HCT116 (cell line): ENCODE results near the gene CRMP1. TPM values are rescaled to one million over a fixed set of nuclear protein-coding genes. Genes with fewer than 3 reads are reported as not detected.
A peak's percentile ranks its signal among the peaks of the same experiment; 100 is the strongest.

Experiments
- ATAC-seq: fragments of 200-7000 bp; cut with Tn5 transposase; 2 replicates; pipeline ENCODE4 v1.9.1; 2020; ENCODE audit warnings: mild to moderate bottlenecking, moderate library complexity
- BruUV-seq: library from RNA; stranded (reverse); fragments of 400-500 nt; replicated peaks from 2 replicates; lab custom pipeline; 2021; lab: Mats Ljungman, UMichigan
- CTCF ChIA-PET: fragments of 300-600 bp; sonication (Branson Sonifier 250); formaldehyde crosslinking; loops from one replicate; lab custom pipeline; 2021; ENCODE audit warnings: antibody characterized with exemption; lab: Charles Lee
- POLR2A ChIA-PET: fragments of 300-600, 350-600 bp; sonication (Branson Sonifier 250); formaldehyde crosslinking; loops from one replicate; lab custom pipeline; 2021; ENCODE audit warnings: antibody characterized with exemption; lab: Charles Lee
- RAD21 ChIA-PET, 2 experiments: fragments of 300-600 bp; sonication (Branson Sonifier 250); formaldehyde crosslinking; loops; one replicate each; lab custom pipeline; 2023; ENCODE audit warnings: low total read pairs in 2 of 2; ENCODE audit not compliant: uncharacterized antibody in 2 of 2, unreplicated experiment in 2 of 2, low non-redundant PET in 1 of 2; lab: Charles Lee
- DNase-seq: peaks from one replicate; pipeline ENCODE4 v3.0.0-alpha.2; 2010; ENCODE audit warnings: low read depth, low spot score
- H2AFZ ChIP-seq: fragments of 200-600 bp; shearing (Covaris generic), sonication (generic); 2 replicates; pipeline ENCODE4 v1.6.1; 2017; ENCODE audit warnings: low read depth, mixed run types, mixed read lengths, antibody characterized with exemption, low read length; ENCODE audit not compliant: poor library complexity, severe bottlenecking
- H3K27ac ChIP-seq: 2 replicates; pipeline ENCODE4 v1.5.1; 2012; ENCODE audit warnings: low read depth, low read length
- H3K27me3 ChIP-seq: fragments of 200-600 bp; sonication (generic); 2 replicates; pipeline ENCODE4 v1.6.1; 2016; ENCODE audit warnings: mixed run types, low read length, mixed read lengths; ENCODE audit not compliant: insufficient read depth
- H3K36me3 ChIP-seq, 2 experiments: fragments of 200-500 bp in 1 of 2; fragments of 200-600 bp in 1 of 2; sonication (Bioruptor generic) in 1 of 2; sonication (generic) in 1 of 2; 2 replicates each; pipeline versions ENCODE4 v1.5.1 to v1.6.1; 2014 to 2016; ENCODE audit warnings: low read length in 2 of 2, inconsistent platforms in 1 of 2, mixed read lengths in 1 of 2, mixed run types in 1 of 2; ENCODE audit not compliant: insufficient read depth in 2 of 2, control insufficient read depth in 1 of 2
- H3K4me1 ChIP-seq, 2 experiments: fragments of 200-600 bp in 1 of 2; sonication (generic) in 1 of 2; 2 replicates each; pipeline versions ENCODE4 v1.5.1 to v1.6.1; 2012 to 2017; ENCODE audit warnings: low read length in 2 of 2, inconsistent platforms in 1 of 2, mild to moderate bottlenecking in 1 of 2, mixed read lengths in 1 of 2, mixed run types in 1 of 2, moderate library complexity in 1 of 2; ENCODE audit not compliant: insufficient read depth in 2 of 2, control insufficient read depth in 1 of 2
- H3K4me2 ChIP-seq: fragments of 200-600 bp; sonication (generic); 2 replicates; pipeline ENCODE4 v1.6.1; 2017; ENCODE audit warnings: mixed run types, low read length, mixed read lengths
- H3K4me3 ChIP-seq, 2 experiments: fragments of 200-600 bp in 1 of 2; sonication (generic) in 1 of 2; replicated peaks in 1 of 2; 2 replicates each; pipeline ENCODE4 v1.5.1; 2011 to 2016; ENCODE audit warnings: low read length in 2 of 2, control low read depth in 1 of 2, low read depth in 1 of 2, mild to moderate bottlenecking in 1 of 2, mixed read lengths in 1 of 2, mixed run types in 1 of 2
- H3K79me2 ChIP-seq: fragments of 200-600 bp; sonication (generic); 2 replicates; pipeline ENCODE4 v1.6.1; 2017; ENCODE audit warnings: mild to moderate bottlenecking, mixed run types, low read length, moderate library complexity, mixed read lengths; ENCODE audit not compliant: insufficient read depth
- H3K9ac ChIP-seq: fragments of 200-600 bp; sonication (generic); 2 replicates; pipeline ENCODE4 v1.6.1; 2016; ENCODE audit warnings: low read length, mixed read lengths
- H3K9me2 ChIP-seq: fragments of 200-600 bp; sonication (generic), shearing (Covaris generic); 2 replicates; pipeline ENCODE4 v1.6.1; 2017; ENCODE audit warnings: mixed run types, mild to moderate bottlenecking, moderate library complexity; ENCODE audit not compliant: insufficient read depth
- H3K9me3 ChIP-seq, 2 experiments: fragments of 200-500 bp in 1 of 2; fragments of 200-600 bp in 1 of 2; sonication (Bioruptor generic) in 1 of 2; sonication (generic) in 1 of 2; 2 replicates each; pipeline ENCODE4 v1.6.1; 2014 to 2017; ENCODE audit warnings: low read length in 2 of 2, mixed read lengths in 2 of 2, inconsistent platforms in 1 of 2, low read depth in 1 of 2, mild to moderate bottlenecking in 1 of 2, mixed run types in 1 of 2, moderate library complexity in 1 of 2; ENCODE audit not compliant: control insufficient read depth in 1 of 2, insufficient read depth in 1 of 2
- H4K20me1 ChIP-seq: fragments of 200-600 bp; sonication (generic), shearing (Covaris generic); 2 replicates; pipeline ENCODE4 v1.6.1; 2017; ENCODE audit warnings: mixed run types, mild to moderate bottlenecking, moderate library complexity; ENCODE audit not compliant: insufficient read depth
- ATF3 ChIP-seq: IDR thresholded peaks from 2 replicates; pipeline ENCODE4 v1.6.1; 2012
- CEBPB ChIP-seq: IDR thresholded peaks from 2 replicates; pipeline ENCODE4 v1.6.1; 2012; ENCODE audit warnings: low read depth
- JUND ChIP-seq: IDR thresholded peaks from 2 replicates; pipeline ENCODE4 v1.6.1; 2012
- REST ChIP-seq: IDR thresholded peaks from 2 replicates; pipeline ENCODE4 v1.6.1; 2012; ENCODE audit warnings: low read depth
- ZFX ChIP-seq: fragments of 450-650 bp; IDR thresholded peaks from 2 replicates; pipeline ENCODE4 v1.6.1; 2017
- intact Hi-C: fragments of 100-400 bp; cut with micrococcal nuclease; formaldehyde crosslinking; loops from 2 replicates; pipeline ENCODE4 v1.10.0; 2022
- total RNA-seq: library from RNA; stranded (reverse); gene quantifications from one replicate; pipeline ENCODE4 v1.2.1, GENCODE V29; 2021; ENCODE audit not compliant: unreplicated experiment

Gene CRMP1
- total RNA-seq, 1 experiment from 2014 or later, result not detected

GRCh38 chr4:5793514-5793913 lies 99.4 kb downstream of the CRMP1 start:
- peaks cover 12% of the 10 kb centered on the region for H3K27me3 ChIP-seq
- intact Hi-C loops, result no loop called here
- H3K9ac ChIP-seq, result no peak overlapping the region
- ChIA-PET RAD21 (no interaction called here), CTCF (no interaction called here), POLR2A (no interaction called here)
- no peaks in the 10 kb centered on the region for H3K79me2 ChIP-seq
- no peaks in the 10 kb centered on the region for H3K4me1 ChIP-seq
- ATAC-seq (no peak), DNase-seq (no peak)
- no peaks in the 10 kb centered on the region for H3K9me3 ChIP-seq
- no TSS peak for BruUV-seq
- no peaks in the 10 kb centered on the region for H3K9me2 ChIP-seq
- H3K27ac ChIP-seq, result no peak overlapping the region
- no peak overlapping the region for H3K4me2 ChIP-seq
- H3K4me3 ChIP-seq, result no peak overlapping the region
- no peaks in the 10 kb centered on the region for H3K36me3 ChIP-seq
- H2AFZ ChIP-seq, result no peak overlapping the region
- no peaks in the 10 kb centered on the region for H4K20me1 ChIP-seq
- no peak for TF ChIP-seq ATF3
- TF ChIP-seq CEBPB, result no peak
- 0 out of 2 replicates have a peak, but pooled peaks have one; percentile 18 for TF ChIP-seq REST
- TF ChIP-seq, all 23 proteins: peak for 1

GRCh38 chr4:5791654-5792053 lies 101.2 kb downstream of the CRMP1 start:
- Histone ChIP-seq H3K9me2 (no peaks in the 10 kb centered on the region), H3K4me1 (no peaks in the 10 kb centered on the region), H3K4me3 (no peak overlapping the region), H4K20me1 (no peaks in the 10 kb centered on the region), H3K9ac (no peak overlapping the region), H3K27me3 (peaks cover 12% of the 10 kb centered on the region), H3K79me2 (no peaks in the 10 kb centered on the region), H3K9me3 (no peaks in the 10 kb centered on the region), H3K36me3 (no peaks in the 10 kb centered on the region), H2AFZ (no peak overlapping the region), H3K4me2 (no peak overlapping the region), H3K27ac (no peak overlapping the region)
- BruUV-seq, result no TSS peak
- no peak for TF ChIP-seq ATF3
- TF ChIP-seq ZFX, result no peak
- no peak for TF ChIP-seq JUND
- DNase-seq, result no peak
- CTCF ChIA-PET, result interaction anchor here (1.7 kb wide), 1 partner anchor 382 kb away, joined by 4 read pairs; no protein-coding TSS in a partner anchor
- ATAC-seq, result no peak
- intact Hi-C loops, result no loop called here
- RAD21 ChIA-PET, result no interaction called here
- POLR2A ChIA-PET, result no interaction called here
